Measurements from ENCODE around the gene TC2N. TPM values are rescaled to one million over a fixed set of nuclear protein-coding genes. Genes with fewer than 3 reads are reported as not detected.

The TC2N gene
- total RNA-seq, 1 donor from 2014 or later: 2.5 TPM

DNA sequence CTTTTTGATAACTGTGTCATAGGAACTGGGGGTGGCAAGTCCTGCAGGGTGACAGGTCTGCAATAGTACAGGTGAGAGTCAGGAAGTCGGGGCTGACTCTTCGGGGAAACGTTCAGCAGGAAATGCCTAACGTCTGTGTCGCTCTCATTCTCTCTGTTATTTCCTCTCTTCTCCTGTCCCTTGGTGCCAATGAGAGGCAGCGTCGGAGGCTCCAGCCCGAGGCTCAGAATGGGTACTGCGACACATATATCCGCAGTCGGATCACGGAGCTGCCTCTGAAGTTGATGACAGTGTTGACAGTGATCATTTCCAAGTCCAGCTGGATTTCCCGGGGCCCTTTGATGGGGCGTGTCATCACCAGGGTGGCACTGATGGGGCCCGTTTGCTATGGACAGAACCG is 2.7 kb upstream of the TC2N start:
- peaks cover 3% of the 10 kb centered on the region for H3K9me3 Mint-ChIP-seq (ENCODE audit: unreplicated experiment)
- TF ChIP-seq, protein P1, sequence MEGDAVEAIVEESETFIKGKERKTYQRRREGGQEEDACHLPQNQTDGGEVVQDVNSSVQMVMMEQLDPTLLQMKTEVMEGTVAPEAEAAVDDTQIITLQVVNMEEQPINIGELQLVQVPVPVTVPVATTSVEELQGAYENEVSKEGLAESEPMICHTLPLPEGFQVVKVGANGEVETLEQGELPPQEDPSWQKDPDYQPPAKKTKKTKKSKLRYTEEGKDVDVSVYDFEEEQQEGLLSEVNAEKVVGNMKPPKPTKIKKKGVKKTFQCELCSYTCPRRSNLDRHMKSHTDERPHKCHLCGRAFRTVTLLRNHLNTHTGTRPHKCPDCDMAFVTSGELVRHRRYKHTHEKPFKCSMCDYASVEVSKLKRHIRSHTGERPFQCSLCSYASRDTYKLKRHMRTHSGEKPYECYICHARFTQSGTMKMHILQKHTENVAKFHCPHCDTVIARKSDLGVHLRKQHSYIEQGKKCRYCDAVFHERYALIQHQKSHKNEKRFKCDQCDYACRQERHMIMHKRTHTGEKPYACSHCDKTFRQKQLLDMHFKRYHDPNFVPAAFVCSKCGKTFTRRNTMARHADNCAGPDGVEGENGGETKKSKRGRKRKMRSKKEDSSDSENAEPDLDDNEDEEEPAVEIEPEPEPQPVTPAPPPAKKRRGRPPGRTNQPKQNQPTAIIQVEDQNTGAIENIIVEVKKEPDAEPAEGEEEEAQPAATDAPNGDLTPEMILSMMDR (IDR thresholded peaks at IDR 0.05; ENCODE audit: partially characterized antibody, unreplicated experiment): no peak
- no peak for DNase-seq
- peaks cover 5% of the 10 kb centered on the region for H3K27me3 Mint-ChIP-seq (ENCODE audit: unreplicated experiment)
- H3K4me1 Mint-ChIP-seq (ENCODE audit: low read depth, unreplicated experiment): peaks cover 4% of the 10 kb centered on the region
- no peak overlapping the region for H3K27ac Mint-ChIP-seq (ENCODE audit: unreplicated experiment)
- no peaks in the 10 kb centered on the region for H3K36me3 Mint-ChIP-seq (ENCODE audit: unreplicated experiment)
- no peak overlapping the region for H3K4me3 Mint-ChIP-seq (ENCODE audit: unreplicated experiment)

- H3K36me3 Mint-ChIP-seq (ENCODE audit: unreplicated experiment): no peaks in the 10 kb centered on the region
- peaks cover 3% of the 10 kb centered on the region for H3K9me3 Mint-ChIP-seq (ENCODE audit: unreplicated experiment)
- H3K4me1 Mint-ChIP-seq (ENCODE audit: low read depth, unreplicated experiment): peaks cover 4% of the 10 kb centered on the region
- peaks cover 5% of the 10 kb centered on the region for H3K27me3 Mint-ChIP-seq (ENCODE audit: unreplicated experiment)
- no peak overlapping the region for H3K27ac Mint-ChIP-seq (ENCODE audit: unreplicated experiment)
- TF ChIP-seq, protein P1 (IDR thresholded peaks at IDR 0.05; ENCODE audit: partially characterized antibody, unreplicated experiment): no peak
- no peak overlapping the region for H3K4me3 Mint-ChIP-seq (ENCODE audit: unreplicated experiment)
- no peak for DNase-seq
These were observed 2.2 kb upstream of the TC2N start for GRCh38 chr14:91869556-91869955.

- Mint-ChIP-seq H3K36me3 (ENCODE audit: unreplicated experiment) (no peaks in the 10 kb centered on the region), H3K27ac (ENCODE audit: unreplicated experiment) (no peak overlapping the region), H3K4me1 (ENCODE audit: low read depth, unreplicated experiment) (peaks cover 4% of the 10 kb centered on the region), H3K27me3 (ENCODE audit: unreplicated experiment) (peaks cover 5% of the 10 kb centered on the region), H3K4me3 (ENCODE audit: unreplicated experiment) (no peak overlapping the region), H3K9me3 (ENCODE audit: unreplicated experiment) (peaks cover 2% of the 10 kb centered on the region)
- DNase-seq: no peak
- TF ChIP-seq, protein P1 (IDR thresholded peaks at IDR 0.05; ENCODE audit: partially characterized antibody, unreplicated experiment): no peak
These were observed 633 bp downstream of the TC2N start for GRCh38 chr14:91866511-91867295.

GRCh38 chr14:91866061-91866460 is 1.3 kb downstream of the TC2N start:
- Mint-ChIP-seq H3K27me3 (ENCODE audit: unreplicated experiment) (peaks cover 5% of the 10 kb centered on the region), H3K4me1 (ENCODE audit: low read depth, unreplicated experiment) (peaks cover 4% of the 10 kb centered on the region), H3K36me3 (ENCODE audit: unreplicated experiment) (no peaks in the 10 kb centered on the region), H3K9me3 (ENCODE audit: unreplicated experiment) (peaks cover 2% of the 10 kb centered on the region), H3K4me3 (ENCODE audit: unreplicated experiment) (no peak overlapping the region), H3K27ac (ENCODE audit: unreplicated experiment) (no peak overlapping the region)
- TF ChIP-seq, protein P1 (IDR thresholded peaks at IDR 0.05; ENCODE audit: partially characterized antibody, unreplicated experiment): no peak
- no peak for DNase-seq

GRCh38 chr14:91862417-91862816 is 4.9 kb downstream of the TC2N start:
- Mint-ChIP-seq H3K4me1 (ENCODE audit: low read depth, unreplicated experiment) (peaks cover 4% of the 10 kb centered on the region), H3K4me3 (ENCODE audit: unreplicated experiment) (no peak overlapping the region), H3K9me3 (ENCODE audit: unreplicated experiment) (peaks cover 2% of the 10 kb centered on the region), H3K27ac (ENCODE audit: unreplicated experiment) (no peak overlapping the region), H3K27me3 (ENCODE audit: unreplicated experiment) (peaks cover 3% of the 10 kb centered on the region), H3K36me3 (ENCODE audit: unreplicated experiment) (no peaks in the 10 kb centered on the region)
- TF ChIP-seq, protein P1 (IDR thresholded peaks at IDR 0.05; ENCODE audit: partially characterized antibody, unreplicated experiment): no peak
- DNase-seq: no peak

Measured in glutamatergic neuron (in vitro differentiated cells).